ENCODE measurements around the gene CSH1. TPM values are rescaled to one million over a fixed set of nuclear protein-coding genes. Genes with fewer than 3 reads are reported as not detected.

Gene CSH1
- total RNA-seq, 6 experiments from 2014 or later = not detected

- Mint-ChIP-seq H3K36me3 (ENCODE audit: low read depth) (no peaks in the 10 kb centered on the region), H3K4me1 (ENCODE audit: low read depth) (no peaks in the 10 kb centered on the region), H3K27me3 (ENCODE audit: insufficient read depth) (peaks cover 14% of the 10 kb centered on the region), H3K9me3 (no peaks in the 10 kb centered on the region), H3K4me3 (no peak overlapping the region), H3K27ac (no peak overlapping the region)
- DNase-seq = no peak
- TF ChIP-seq CTCF (IDR thresholded peaks at IDR 0.05) = no peak
Observed at GRCh38 chr17:63941751-63942150, 45.4 kb upstream of the CSH1 start.

- Mint-ChIP-seq H3K4me1 (ENCODE audit: low read depth) (no peaks in the 10 kb centered on the region), H3K27me3 (ENCODE audit: insufficient read depth) (peaks cover 14% of the 10 kb centered on the region), H3K36me3 (ENCODE audit: low read depth) (no peaks in the 10 kb centered on the region), H3K27ac (no peak overlapping the region), H3K9me3 (no peaks in the 10 kb centered on the region), H3K4me3 (no peak overlapping the region)
- no peak for TF ChIP-seq CTCF (IDR thresholded peaks at IDR 0.05)
- DNase-seq = no peak
Observed at GRCh38 chr17:63941162-63941561, 44.8 kb upstream of the CSH1 start.

- no peaks in the 10 kb centered on the region for H3K9me3 Mint-ChIP-seq
Observed at GRCh38 chr17:63940584-63940983, 44.2 kb upstream of the CSH1 start.

GRCh38 chr17:63939884-63940283, 43.5 kb upstream of the CSH1 start:
- peaks cover 24% of the 10 kb centered on the region for H3K27me3 Mint-ChIP-seq (ENCODE audit: insufficient read depth)
- TF ChIP-seq CTCF (IDR thresholded peaks at IDR 0.05) = no peak
- H3K27ac Mint-ChIP-seq = no peak overlapping the region
- no peaks in the 10 kb centered on the region for H3K36me3 Mint-ChIP-seq (ENCODE audit: low read depth)
- no peak for DNase-seq
- H3K9me3 Mint-ChIP-seq = no peaks in the 10 kb centered on the region
- H3K4me1 Mint-ChIP-seq (ENCODE audit: low read depth) = no peaks in the 10 kb centered on the region
- no peak overlapping the region for H3K4me3 Mint-ChIP-seq

More at GRCh38 chr17:63940584-63940983, 44.2 kb upstream of the CSH1 start:
- DNase-seq = no peak
- Mint-ChIP-seq H3K4me1 (ENCODE audit: low read depth) (no peaks in the 10 kb centered on the region), H3K4me3 (no peak overlapping the region), H3K36me3 (ENCODE audit: low read depth) (no peaks in the 10 kb centered on the region), H3K27me3 (ENCODE audit: insufficient read depth) (peaks cover 19% of the 10 kb centered on the region), H3K27ac (no peak overlapping the region)
- TF ChIP-seq CTCF (IDR thresholded peaks at IDR 0.05) = no peak

- no peak for TF ChIP-seq CTCF (IDR thresholded peaks at IDR 0.05)
- H3K27me3 Mint-ChIP-seq (ENCODE audit: insufficient read depth) = peaks cover 24% of the 10 kb centered on the region
- H3K4me1 Mint-ChIP-seq (ENCODE audit: low read depth) = no peaks in the 10 kb centered on the region
- no peak overlapping the region for H3K4me3 Mint-ChIP-seq
- no peak for DNase-seq
- H3K27ac Mint-ChIP-seq = no peak overlapping the region
- H3K36me3 Mint-ChIP-seq (ENCODE audit: low read depth) = no peaks in the 10 kb centered on the region
- H3K9me3 Mint-ChIP-seq = no peaks in the 10 kb centered on the region
Observed at GRCh38 chr17:63939401-63939800, 43.0 kb upstream of the CSH1 start.

GRCh38 chr17:63937920-63938319, 41.5 kb upstream of the CSH1 start:
- no peaks in the 10 kb centered on the region for H3K4me1 Mint-ChIP-seq (ENCODE audit: low read depth)
- no peak overlapping the region for H3K27ac Mint-ChIP-seq
- no peak for TF ChIP-seq CTCF (IDR thresholded peaks at IDR 0.05)
- DNase-seq = no peak
- no peak overlapping the region for H3K4me3 Mint-ChIP-seq
- peaks cover 31% of the 10 kb centered on the region for H3K27me3 Mint-ChIP-seq (ENCODE audit: insufficient read depth)
- no peaks in the 10 kb centered on the region for H3K9me3 Mint-ChIP-seq
- no peaks in the 10 kb centered on the region for H3K36me3 Mint-ChIP-seq (ENCODE audit: low read depth)

Data from HFFc6 (cell line).